ENCODE results near the gene ATF4.

Gene ATF4

GRCh38 chr22:39487826-39488520, 32.4 kb upstream of the ATF4 start:
- no peaks in the 10 kb centered on the region for H3K27me3 Mint-ChIP-seq (ENCODE audit: low read depth, poor library complexity)
- no peaks in the 10 kb centered on the region for H3K9me3 Mint-ChIP-seq
- DNase-seq = no peak
- H3K36me3 Mint-ChIP-seq (ENCODE audit: low read depth) = peaks cover 5% of the 10 kb centered on the region
- no peak for TF ChIP-seq CTCF (IDR thresholded peaks at IDR 0.05)
- H3K4me3 Mint-ChIP-seq = no peak overlapping the region
- no peak overlapping the region for H3K27ac Mint-ChIP-seq
- H3K4me1 Mint-ChIP-seq = peaks cover 10% of the 10 kb centered on the region

GRCh38 chr22:39488563-39489083, 31.7 kb upstream of the ATF4 start:
- no peak for DNase-seq

GRCh38 chr22:39489094-39490068, 31.0 kb upstream of the ATF4 start:
- Mint-ChIP-seq H3K9me3 (no peaks in the 10 kb centered on the region), H3K27ac (no peak overlapping the region), H3K36me3 (ENCODE audit: low read depth) (peaks cover 5% of the 10 kb centered on the region), H3K4me1 (peaks cover 10% of the 10 kb centered on the region), H3K4me3 (no peak overlapping the region), H3K27me3 (ENCODE audit: low read depth, poor library complexity) (peaks cover 6% of the 10 kb centered on the region)
- TF ChIP-seq CTCF (IDR thresholded peaks at IDR 0.05) = no peak
- DNase-seq = no peak

More at GRCh38 chr22:39488563-39489083, 31.7 kb upstream of the ATF4 start:
- Mint-ChIP-seq H3K27ac (no peak overlapping the region), H3K9me3 (no peaks in the 10 kb centered on the region), H3K27me3 (ENCODE audit: low read depth, poor library complexity) (peaks cover 4% of the 10 kb centered on the region), H3K4me1 (peaks cover 10% of the 10 kb centered on the region), H3K36me3 (ENCODE audit: low read depth) (peaks cover 5% of the 10 kb centered on the region), H3K4me3 (no peak overlapping the region)
- TF ChIP-seq CTCF (IDR thresholded peaks at IDR 0.05) = no peak

GRCh38 chr22:39490135-39490798, 30.1 kb upstream of the ATF4 start:
- H3K9me3 Mint-ChIP-seq = no peaks in the 10 kb centered on the region
- peaks cover 10% of the 10 kb centered on the region for H3K4me1 Mint-ChIP-seq
- TF ChIP-seq CTCF (IDR thresholded peaks at IDR 0.05) = no peak
- H3K27ac Mint-ChIP-seq = no peak overlapping the region
- peaks cover 5% of the 10 kb centered on the region for H3K36me3 Mint-ChIP-seq (ENCODE audit: low read depth)
- DNase-seq = peak; percentile 68
- H3K27me3 Mint-ChIP-seq (ENCODE audit: low read depth, poor library complexity) = peaks cover 8% of the 10 kb centered on the region
- H3K4me3 Mint-ChIP-seq = no peak overlapping the region

GRCh38 chr22:39490966-39491680, 29.2 kb upstream of the ATF4 start:
- peaks cover 5% of the 10 kb centered on the region for H3K36me3 Mint-ChIP-seq (ENCODE audit: low read depth)
- peaks cover 10% of the 10 kb centered on the region for H3K4me1 Mint-ChIP-seq
- H3K27ac Mint-ChIP-seq = no peak overlapping the region
- H3K27me3 Mint-ChIP-seq (ENCODE audit: low read depth, poor library complexity) = peaks cover 8% of the 10 kb centered on the region
- TF ChIP-seq CTCF (IDR thresholded peaks at IDR 0.05) = no peak
- no peak overlapping the region for H3K4me3 Mint-ChIP-seq
- no peak for DNase-seq
- H3K9me3 Mint-ChIP-seq = no peaks in the 10 kb centered on the region

Data from nephron progenitor cell (in vitro differentiated cells).